Stimulated activated CD8-positive, alpha-beta memory T cell treated with anti-CD3 and anti-CD28 coated beads, Interleukin-2, amount 100 ng/mL, for 1 hour (primary cell): Measurements from ENCODE around the gene YIF1A.
"Not testable (repeated sequence)": the region's sequence is repeated elsewhere in the genome, so short reads cannot be mapped to it uniquely, and the experiment has no call there.

Experiments
- DNase-seq, 2 donors: peaks; one replicate each; pipeline ENCODE4 v3.0.0-alpha.2; 2020; ENCODE audit warnings: low read depth in 2 of 2

YIF1A gene

DNA sequence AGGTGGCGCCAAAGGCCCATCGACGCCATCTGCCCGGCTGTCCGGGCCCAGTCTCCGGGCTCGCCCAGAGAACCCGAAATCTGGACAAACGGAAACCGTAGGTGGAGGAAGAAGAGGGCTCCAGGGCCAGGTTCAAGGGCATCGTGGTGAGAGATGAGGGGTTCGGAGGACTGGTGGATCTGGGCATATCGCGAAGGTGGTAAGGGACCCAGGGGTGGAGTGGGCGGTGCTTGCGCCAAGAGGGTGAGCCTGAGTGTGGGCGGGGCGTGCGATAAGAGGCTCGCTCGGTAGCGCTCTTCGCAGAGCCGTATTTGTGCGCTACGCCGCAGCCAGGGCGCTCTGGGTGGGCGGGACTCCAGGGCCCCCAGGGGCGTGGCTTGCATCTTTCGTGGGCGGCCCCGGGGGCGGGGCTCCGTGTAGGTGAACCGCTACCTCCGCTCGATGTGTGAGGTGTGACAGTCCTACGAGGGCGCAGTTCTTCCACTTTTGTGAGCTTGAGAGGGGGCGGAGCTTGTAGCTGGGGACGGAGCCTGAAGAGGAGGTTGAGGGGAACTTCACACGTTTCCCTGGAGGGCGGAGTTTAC lies 23.1 kb upstream of the YIF1A start:
- DNase-seq, result peak; percentile 97 to 98

DNA sequence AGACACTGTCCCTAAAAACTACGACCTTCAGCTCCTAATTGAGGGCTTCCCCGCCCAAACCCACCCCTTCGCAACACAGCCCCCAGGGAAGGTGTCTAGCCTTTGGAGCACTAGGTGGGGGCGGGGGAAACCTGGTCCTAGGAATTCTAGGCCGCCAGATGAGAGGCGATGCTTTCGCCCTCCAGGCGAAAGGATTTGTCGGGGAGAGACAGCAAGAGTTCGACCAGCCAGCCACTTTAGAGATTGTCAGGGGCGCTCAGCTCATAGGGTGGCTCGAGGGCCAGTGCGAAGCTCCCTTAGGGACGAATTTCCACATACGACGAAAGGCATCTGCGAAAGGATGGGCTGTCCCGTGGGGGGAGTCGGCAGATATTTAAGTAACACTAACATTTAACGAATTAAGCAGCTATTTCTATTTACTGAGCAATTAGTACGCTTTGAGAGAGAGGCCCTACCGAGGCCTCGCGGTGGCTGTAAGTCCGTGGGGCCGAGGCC lies 22.6 kb upstream of the YIF1A start:
- no peak for DNase-seq

DNA sequence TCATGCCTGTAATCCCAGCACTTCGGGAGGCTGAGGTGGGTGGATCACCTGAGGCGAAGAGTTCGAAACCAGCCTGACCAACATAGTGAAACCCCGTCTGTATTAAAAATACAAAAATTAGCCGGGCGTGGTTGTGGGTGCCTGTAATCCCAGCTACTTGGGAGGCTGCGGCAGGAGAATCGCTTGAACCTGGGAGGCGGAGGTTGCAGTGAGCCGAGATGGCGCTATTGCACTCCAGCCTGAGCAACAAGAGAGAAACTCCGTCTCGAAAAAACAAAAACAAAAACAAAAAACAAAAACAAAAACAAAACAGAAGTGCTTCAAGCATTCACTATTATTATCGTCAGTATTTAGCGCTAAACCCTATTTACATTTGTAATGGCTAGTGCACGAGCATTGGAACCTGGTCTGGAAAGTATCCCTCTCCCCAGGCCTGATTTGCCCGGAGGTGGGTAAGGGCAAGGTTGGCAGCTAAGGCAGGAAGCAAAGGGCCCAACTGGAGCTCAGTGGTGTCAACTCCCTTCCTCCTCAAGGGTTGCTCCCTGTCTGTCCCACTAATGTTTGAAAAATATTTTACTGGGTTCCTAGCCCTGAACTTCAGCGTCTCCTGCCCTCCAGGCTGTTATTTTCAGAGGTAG lies 22.0 kb upstream of the YIF1A start:
- DNase-seq, result not testable (repeated sequence)

DNA sequence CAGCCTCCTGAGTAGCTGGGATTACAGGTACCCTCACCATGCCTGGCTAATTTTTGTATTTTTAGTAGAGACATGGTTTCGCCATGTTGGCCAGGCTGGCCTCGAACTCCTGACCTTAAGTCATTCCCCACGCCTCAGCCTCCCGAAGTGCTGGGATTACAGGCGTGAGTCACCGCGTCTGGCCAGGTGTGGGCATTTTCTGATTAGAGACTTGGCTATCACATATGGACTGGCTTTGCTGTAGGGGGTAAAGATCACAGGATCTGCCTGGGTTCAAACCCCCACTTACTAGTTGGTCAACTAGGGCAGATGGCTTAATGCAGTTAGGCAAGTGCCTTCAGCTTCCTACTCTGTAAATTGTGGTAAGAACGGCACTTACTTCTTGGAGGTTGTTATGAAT lies 21.4 kb upstream of the YIF1A start:
- DNase-seq, result no peak

DNA sequence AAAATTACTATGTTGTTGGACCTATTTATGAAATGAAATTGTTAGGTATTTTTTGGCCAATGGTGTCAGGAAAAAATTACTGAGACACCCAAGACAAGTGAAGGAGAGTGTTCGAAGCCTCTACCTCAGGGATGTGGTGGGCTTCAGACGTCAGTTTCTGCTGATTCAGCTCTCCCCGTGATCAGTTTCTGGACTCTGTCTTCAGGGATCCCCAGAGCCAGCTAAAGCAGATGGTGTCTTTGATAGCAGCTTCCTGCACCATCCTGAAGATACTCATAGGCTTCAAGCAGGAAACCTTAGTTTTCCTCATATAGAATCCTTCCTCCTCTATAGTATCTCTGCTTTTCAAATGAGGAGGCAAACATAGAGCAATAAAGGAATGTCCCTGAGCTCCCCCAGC lies 20.5 kb upstream of the YIF1A start:
- no peak for DNase-seq

DNA sequence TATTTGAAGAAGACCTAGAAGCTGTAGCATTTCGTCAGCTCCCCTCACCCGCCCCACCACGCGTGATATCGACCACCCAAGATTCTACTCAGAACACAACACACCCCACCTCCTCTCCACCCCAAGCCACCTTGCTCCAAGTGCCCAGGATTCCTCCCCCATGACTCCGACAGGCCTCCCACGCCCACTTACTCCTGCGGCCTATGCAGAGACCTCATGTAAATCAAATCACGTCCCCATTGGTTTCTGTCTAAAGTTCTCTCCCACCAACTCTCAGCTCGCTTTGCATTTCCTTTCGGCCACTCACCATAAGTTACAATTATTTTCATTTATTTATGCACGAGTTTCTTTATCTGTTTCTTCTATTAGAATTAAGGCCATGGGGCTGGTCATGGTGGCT lies 13.7 kb upstream of the YIF1A start:
- DNase-seq, result no peak

DNA sequence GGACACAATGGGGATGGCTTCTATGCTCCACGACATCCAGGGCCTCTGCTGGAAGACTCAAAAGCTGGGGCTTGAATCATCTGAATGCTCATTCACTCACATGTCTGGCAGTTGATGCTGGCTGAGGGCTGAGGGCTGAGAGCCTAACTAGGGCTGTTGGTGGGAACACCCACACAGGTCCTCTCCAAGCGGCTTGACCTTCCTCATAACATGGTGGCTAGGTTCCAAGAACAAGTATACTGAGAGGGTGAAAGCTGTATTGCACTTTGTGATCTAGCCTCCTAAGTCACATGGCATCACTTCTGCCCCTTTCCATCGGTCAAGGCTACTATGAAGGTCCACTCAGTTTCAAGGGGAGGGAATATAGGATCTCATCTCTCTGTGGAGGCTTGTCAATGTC lies 10.2 kb upstream of the YIF1A start:
- no peak for DNase-seq

DNA sequence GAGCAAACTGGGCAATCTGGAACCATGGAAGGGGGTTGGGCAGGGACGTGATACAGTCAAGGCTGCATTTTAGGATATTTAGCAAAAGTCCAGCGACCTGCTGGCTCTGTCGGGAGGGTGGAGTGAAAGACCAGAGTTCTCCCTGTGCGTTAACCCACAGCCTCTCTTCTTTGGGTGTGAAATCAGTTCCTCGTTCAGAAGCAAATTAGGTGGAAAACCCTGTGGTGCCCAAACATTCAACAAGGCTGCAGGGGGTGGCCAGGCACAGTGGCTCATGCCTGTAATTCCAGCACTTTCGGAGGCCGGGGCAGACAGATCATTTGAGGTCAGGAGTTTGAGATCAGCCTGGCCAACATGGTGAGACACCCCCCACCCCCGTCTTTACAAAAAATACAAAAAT lies 8.7 kb upstream of the YIF1A start:
- no peak for DNase-seq

DNA sequence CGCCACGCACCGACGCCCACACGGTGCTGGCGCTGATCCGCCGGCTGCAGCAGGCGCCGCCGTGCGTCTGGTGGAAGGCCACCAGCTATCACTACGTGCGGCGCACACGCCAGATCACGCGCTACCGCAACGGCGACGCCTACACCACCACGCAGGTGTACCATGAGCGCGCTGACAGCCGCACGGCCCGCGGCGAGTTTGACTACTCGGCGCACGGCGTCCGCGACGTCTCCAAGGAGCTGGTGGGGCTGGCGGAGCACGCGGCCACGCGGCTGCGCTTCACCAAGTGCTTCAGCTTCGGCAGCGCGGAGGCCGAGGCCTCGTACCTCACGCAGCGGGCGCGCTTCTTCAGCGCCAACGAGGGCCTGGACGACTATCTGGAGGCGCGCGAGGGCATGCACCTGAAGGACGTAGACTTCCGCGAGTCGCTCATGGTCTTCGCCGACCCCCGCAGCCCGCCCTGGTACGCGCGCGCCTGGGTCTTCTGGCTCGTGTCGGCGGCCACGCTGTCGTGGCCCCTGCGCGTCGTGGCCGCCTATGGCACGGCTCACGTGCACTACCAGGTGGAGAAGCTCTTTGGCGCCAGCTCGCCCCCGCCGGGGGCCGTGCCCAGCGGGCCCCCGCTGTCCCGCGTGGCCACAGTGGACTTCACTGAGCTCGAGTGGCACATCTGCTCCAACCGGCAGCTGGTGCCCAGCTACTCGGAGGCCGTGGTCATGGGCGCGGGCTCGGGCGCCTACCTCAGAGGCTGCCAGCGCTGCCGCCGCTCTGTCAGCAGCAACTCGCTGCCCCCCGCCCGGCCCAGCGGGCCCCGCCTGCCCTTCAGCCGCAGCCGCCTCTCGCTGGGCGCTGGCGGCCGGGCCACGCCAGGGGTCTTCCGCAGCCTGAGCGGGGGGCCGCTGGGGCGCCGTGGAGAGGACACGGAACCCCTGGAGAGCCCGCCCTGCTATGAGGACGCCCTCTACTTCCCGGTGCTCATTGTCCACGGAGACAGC lies 6.0 kb upstream of the YIF1A start:
- no peak for DNase-seq

DNA sequence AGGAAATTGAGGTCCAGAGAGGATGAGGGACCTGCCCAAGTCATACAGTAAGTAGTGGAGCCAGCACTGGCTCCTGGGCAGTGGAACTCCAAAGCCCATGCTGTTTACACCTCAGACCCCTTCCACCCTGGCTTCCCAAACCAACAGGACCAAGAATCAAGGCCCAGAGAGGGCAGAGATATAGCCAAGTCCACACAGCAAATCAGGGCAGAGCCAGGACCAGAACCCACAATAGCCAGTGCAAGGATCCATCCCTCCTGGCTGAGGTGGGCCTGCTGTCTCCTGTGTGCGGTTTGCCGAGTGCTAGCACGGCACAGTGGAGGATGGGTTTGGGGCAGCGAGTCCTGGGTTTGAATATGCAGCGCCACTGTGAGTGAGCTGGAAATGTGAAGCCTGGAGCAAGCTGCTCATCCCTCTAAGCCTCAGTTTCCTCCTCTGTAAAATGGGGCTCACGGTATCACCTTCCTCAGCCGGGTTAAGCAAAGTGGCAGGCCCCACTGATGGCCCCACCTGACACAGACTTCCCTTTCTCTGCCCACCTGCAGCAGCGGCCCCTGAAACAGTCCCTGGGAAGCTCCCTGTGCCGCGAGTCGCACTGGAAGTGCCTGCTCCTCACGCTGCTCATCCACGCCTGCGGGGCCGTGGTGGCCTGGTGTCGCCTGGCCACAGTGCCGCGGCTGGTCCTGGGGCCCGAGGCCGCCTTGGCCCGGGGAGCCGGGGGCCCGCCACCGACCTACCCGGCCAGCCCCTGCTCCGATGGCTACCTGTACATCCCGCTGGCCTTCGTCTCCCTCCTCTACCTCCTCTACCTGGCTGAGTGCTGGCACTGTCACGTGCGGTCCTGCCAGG lies 5.1 kb upstream of the YIF1A start:
- no peak for DNase-seq

DNA sequence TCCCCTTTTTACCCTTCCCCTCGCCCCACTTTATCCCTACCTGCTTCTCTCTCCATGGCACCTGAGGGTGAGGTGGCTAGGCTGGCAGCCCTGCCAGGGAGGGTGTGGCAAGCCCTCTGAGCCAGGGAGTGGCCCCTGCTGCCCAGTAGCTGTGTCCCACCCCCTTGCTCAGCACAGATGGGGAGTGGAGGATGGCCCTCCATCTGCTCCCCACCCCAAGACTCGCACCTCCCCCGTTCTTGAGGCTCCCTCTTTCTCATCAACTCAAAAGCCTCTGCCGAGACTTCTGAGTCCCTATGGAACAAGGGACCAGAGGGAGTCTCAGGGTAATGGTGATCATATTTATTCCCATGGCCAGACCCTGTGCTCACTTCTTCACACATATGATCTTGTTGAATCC lies 4.4 kb upstream of the YIF1A start:
- DNase-seq, result no peak

DNA sequence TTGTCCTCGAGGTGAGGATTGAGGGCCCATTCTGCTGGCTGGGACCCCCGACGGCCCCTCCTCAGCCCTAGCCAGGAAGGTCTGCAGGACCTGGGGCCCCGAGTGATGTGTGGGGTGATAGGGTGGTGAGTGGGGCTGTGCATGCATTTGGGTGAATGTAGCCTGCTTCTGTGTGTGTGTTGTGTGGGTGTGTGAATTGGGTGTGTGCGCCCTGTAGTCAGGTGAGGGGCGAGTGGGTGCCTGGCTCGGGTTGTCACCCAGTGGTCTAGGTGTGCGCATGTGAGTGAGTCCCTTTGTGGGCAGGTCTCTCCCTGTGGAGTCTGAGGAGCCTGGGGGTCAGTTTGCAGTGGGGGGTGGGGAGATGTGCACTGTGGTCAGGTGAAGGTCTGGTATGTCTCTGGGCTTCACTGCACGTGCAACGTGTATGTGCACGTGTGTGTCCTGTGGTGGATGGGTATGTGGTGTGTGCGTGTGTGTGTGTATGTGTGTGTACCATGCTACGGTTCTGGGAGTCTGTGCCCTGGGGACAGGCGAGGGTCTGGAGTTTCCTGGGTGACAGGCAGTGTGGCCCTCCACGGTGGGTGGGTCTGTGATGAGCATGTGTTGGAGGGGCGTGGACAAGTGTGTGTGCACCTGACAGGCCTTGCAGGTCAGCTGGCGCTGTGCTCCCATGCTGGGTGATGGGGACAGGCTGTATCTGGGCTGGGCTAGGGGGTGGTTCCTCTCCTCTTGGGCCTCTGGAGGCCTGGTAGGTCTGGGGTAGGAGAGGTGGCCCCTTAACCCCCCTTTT lies 3.8 kb upstream of the YIF1A start:
- DNase-seq, result no peak

DNA sequence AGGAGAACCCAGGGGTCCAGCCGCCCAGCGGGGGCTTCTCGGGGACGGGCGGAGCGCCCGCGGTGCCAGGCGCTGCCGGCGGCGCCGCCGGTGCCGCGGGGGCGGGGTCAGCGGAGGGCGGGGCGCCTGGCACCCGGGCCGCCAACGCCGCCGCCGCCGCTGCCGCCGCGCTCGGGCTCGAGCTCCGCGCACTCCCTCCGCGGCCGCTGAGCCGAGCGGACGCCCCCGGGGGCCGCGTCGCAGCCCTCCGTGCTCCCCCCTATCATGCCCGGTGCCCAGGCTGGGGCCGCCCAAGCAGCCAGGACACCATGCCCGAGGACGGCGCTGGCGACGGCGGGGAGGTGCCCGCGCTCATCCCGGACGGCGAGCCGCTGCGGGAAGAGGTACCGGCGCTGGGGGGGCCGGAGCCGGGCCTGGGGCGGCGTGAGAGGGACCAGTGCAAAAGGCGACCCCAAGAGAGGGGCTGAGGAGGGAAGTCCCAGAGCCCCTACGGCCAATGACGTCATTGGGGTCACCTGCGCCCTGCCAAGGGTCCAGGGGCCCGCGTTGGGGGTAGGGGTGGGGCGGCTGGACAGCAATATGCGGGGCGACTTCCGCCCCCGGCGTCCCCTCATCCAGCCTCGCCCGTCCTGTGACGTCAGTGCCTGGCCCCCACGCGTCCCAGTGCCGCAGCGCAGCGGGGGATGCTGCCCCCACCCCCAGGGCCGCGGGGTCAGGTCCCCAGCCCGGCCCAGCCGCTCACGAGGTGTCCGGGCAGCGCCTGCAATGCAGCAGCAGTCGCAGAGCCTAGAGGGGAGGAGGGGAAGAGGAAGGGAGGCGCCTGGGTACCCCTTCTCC lies 3.0 kb upstream of the YIF1A start, which contains the start of gene TMEM151A:
TMEM151A (plus strand) TSS at position 189 of the 837 bp plus-strand sequence; CDS start at position 309, 120 bp downstream.
- no peak for DNase-seq

DNA sequence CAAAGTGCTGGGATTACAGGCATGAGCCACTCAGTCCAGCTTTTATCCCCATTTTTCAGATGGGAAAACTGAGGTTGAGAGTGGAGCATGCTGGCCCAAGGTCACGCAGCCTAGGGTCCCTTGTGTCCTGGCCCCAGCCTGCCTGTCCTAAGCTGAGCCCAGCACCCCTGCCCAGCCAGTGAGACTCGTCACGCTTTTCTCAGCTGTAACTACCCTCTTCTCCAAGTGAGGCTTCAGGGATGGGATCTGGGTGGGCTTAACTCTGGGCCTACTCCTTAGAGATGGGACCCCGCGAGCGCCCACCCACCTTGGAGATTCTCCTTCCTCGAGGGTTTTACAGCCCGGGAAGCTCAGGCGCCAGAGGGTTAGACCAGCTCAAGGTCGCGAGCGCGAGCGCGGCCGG lies 2.4 kb upstream of the YIF1A start:
- DNase-seq, result no peak

DNA sequence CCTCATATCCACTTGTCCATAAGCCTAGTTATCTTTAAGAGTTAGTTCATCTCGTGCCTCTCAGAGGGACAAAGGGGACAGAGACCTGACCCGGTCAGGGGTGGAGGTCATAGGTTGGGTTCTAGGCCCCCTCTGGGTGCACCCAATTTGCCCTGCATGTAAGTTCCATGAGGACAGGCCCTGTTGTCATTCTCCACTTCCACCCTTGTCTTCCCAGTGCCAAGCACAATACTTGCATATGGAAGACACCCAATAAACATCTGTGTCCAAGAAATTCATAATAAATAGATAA lies 1.3 kb upstream of the YIF1A start:
- DNase-seq, result no peak

DNA sequence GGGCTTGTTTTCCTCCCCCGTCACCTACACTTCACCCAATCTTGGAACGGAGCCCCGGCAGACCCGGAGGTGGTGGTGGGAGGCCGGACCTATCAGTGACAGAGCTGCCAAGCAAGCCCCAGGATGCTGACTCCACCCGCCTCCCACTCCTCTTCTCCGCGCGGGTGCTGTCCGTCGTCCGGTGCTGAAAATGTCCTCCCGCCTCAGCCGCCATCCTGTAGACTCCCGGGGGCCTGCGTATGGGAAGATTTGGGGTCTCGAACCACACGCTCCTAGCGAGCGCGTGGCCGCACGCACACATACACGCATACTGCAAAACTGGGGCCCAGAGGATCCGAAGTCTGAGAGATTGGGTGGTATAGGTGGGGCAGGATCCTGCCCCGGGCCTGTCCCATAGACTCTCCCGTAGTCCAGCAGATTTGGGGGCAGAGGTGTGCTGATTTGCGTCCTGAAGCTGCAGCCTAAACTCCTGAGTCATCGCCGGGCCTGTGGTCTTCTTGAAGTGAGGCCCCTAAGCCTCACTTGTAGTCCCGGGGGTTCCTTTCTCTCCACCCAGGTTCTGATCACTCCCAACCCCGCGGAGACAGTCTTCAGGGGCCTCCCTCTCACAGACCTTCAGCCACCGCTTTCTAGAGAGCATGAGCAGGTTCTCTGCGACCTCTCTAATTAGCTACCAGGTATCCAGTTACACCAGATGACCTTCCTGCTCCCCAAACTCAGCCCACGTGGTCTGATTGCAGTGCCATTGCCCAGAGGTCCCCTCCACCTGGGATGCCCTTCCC lies 796 bp upstream of the YIF1A start:
- DNase-seq, result peak in 1 of 2 donors; percentile 53

DNA sequence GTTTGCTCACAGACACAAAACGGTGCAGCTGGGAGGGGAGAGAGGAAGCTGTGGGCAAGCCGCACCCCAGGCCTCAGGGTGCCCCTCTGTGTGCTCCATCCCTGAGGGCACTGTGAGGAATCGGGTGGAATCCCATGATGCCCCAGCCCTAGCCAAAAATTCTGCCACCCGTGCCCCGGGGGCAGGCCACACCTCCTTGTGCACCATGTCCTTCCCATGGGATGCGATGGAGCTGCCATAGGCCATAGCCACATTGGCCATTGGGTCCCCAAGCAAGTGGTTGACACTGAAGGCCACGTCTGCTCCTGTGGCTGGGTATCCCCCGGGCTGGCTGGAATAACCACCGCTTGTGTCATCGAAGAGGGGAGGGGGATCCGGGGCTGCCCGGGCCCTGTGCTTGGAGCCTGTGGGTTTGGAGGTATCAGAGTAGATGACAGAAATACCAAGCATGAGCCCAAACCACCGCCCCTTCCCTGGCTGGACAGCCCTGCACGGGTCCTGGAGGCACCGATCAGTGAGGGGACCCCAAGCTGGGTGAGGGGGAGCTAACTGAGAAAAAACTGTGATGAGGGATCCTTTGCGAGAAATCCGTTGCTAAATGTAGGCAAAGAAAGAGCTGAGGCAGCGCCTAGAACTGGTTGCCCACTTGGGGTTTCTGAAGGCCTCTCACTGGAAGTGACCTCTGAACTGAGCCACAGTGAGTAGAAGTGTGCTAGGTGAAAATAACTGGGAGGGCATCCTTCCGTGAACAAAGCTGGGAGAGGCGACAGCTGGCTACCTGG lies 863 bp downstream of the YIF1A start:
- DNase-seq, result no peak

DNA sequence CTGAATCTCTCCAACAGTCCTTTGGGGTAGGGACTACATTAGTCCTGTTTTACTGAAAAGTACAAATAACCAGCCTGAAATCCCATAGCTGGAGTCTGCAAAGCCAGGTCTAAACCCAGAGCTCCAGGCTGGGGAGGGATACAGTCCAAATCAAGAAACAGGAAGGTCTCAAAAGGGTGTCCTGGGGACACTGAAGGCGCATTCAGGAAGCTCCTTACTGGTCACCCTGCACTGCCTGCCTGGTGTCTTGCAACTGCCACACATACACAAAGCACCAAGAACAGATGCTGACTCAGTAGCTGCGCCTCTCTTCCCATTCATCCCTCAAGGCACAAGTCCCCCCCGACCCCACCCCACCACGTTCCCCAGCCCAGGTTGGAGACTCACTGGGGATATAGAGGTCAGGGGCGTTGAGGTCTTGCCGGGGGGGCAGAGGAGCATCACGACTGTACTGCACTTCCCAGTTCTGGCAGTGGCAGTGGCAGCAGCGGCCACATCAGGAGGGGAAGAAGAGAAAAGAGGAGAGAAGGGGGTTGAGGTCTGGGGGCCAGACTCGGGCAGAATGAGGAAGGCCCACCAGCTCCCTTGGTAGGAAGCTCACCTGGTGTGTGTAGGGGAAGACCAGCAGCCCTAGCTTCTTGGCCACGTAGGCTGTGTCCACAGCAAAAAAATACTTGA lies 1.6 kb downstream of the YIF1A start:
- DNase-seq, result no peak
